HG03196 (cell line): Measurements from ENCODE around the gene FYN.

Experiments
- ATAC-seq: cut with Tn5 transposase; IDR thresholded peaks from one replicate; pipeline ENCODE4 v1.9.1; 2021; ENCODE audit not compliant: unreplicated experiment

The FYN gene

DNA sequence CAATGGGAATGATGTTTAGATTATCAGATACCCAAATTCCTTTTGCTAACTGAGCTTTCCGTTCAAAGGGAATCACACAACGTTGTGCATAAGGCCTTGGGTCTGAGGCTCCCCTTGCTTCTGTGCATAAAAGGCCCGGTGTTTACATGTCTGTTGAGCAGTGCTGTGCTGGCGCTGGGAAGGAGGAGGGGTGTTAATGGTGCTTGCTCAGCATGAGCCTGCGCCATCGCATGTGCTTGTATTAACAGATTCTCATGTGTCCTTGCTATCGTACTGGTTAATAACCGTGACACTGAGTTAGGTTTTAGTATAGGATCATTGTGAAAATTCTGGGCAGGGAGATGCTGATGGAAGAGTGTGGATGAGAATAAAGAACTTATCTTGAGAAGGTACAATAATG, 205.3 kb downstream of the FYN start:
- ATAC-seq, result no peak

DNA sequence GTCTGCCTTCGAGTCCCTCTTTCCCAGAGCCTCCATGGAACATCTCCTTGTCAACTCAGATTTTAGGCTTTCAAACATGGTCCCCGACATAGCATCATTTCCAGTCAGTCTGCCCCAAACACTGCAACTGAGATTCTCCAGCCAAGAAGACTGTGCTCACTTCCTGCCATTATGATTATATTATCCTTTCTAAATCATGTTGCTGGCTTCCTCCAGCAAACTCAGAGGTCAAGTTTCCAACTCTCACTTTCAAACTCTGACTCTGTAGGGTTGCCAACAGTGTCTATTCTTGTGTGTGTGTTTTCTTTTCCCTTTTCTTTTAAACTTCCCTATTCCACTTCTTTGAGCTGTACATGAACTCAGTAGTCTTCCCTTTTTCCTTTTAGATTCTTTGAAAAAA, 206.4 kb downstream of the FYN start:
- no peak for ATAC-seq

DNA sequence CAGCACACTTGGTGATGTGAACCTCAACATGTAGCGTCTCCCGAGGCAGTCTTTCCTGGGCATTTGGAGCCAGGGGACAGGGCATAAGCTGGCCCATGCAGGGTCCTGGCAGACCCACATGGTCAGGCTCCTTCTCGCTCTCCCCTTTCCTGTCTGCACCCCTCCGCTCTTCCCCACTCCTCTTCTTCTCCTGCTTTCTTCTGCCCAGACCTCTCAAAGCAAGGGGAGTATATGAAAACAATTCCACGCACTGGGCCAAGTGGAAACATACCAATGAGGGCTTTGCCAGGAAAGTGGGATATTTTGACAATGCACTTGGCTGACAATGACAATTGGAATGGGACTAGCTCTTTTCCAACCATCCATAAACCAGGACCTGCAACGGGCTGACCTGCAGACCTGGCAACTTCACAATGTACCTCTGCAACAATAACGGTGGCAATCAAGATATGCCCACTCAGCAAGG, 208.7 kb downstream of the FYN start:
- ATAC-seq, result no peak

DNA sequence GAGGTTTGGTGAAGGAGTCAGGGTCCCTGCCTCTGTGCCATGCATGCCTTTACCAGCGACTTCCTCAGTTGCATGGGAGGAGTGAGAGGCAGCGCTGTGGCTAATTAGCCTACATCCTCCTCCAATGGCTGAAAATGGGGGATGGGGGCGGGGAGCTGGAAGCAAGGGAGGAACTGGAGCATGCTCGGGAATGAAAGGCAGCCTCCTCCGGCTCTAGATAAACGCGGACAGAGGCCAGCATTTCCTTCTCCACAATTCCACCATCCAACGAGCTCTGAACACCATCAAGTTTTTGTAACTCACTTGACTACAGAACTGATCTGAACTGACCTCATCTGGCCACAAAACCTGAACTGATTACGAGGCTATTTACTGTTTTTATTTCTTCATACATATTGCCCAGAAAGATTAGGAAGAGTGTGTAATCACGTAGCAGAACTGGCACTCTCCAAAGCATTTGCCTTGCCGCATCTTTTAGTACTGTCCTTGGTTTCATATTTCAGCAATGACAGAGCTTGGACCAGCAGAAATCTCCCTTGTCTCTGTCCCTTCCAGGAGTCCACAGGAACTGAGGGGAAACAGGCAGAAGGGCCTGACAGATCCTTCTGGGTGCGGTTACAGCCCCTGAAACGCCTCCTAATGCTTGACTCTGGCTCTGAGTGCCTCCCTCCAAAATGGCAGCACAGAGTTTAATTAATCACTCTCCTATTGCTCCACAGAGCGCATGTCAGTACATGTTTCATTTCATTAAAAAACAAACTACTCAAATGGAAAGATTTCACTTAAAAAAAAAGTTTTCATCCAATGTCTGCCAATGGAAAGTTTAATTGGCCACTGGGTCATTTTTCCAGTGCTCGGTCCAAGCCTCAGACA, 209.3 kb downstream of the FYN start:
- no peak for ATAC-seq

DNA sequence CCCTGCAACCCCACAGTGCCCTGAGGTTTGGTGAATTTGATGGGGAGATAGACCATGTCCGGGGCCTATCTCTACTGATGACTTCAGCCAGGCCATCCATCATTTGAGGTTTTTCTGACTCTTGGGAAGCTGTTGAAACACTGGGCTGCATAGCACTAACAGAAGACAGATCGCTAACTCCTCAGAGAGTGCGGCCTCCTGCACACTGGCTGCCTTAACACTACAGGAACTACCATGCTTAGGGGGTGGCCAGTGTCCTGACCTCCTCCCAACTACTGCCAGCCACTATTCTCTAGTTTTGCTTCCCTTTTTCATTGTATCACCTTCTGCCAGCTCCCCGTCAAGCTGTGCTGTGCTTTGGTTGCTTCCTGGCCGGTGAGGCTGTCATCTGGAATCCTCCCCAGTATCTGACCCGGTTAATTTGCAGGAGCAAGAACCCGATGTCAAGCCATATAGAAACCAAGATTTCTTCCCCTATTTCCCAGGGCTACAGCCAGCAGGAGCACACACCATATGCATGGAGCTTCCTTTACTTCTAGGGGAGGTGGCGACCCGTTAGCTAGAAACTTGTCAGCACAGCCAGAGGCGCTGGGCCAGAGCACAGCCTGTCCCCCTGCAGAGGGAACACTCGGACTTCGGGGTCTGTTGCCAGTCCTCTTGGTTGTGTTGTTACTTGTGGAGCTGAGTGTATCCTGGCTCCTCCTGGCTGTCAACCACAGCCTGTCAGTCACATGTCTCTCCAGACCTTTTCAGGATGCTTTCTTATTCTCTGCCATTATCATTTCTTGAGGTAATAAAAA, 210.3 kb downstream of the FYN start:
- ATAC-seq, result no peak

DNA sequence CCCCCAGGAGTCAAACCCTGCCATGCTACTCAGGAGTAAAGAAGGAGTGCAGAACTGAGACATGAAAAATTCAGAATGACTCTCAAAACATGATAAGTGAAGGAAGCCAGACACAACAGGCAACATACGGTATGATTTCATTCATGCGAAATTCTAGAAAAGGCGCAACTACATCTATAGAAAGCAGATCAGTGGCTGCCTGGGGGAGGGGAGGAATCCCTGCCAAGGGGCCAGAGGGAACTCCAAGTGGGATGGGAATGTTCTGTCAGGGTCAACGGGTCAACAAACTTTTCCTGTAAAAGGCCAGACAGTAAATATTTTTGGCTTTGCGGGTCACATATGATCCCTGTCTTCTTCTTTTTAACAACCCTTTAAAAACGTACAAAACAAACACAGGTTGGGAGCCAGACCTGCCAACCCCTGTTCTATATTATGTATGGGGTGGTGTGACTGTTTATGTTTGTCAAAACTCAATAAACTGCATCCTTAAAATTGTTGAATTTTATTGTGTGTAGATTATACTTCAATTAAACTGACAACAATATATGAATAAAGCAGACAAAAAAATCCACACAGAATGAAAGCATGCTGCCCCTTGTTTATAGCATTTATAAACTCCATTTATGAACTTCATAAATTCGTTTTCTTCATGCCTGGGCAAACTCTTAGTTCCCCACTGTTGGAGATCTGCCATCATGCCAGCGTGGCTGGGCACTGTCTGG, 211.0 kb downstream of the FYN start:
- no peak for ATAC-seq

DNA sequence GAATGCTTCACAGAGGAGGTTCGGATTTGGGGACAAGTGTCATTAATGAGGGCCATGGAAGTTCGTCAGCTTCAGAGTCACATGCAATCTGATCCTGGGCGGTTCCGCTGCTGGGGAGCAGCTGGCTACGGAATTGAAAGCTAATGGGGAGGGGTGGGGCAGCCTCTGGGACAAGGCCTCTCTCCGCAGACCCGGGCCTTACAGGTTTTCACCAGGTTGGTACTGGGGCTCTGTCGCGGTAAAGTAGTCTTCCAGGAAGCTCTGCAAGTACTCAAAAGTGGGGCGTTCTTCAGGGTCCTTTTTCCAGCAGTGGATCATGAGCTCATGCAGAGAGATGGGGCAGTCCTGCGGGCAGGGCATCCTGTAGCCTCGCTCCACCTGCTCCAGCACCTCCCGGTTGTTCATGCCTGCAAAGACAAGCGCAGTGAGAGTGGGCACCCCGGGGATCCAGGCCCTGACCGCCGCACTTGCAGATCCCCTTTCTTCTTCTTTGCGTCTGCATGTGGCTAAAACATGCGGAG, 211.7 kb downstream of the FYN start:
- no peak for ATAC-seq

DNA sequence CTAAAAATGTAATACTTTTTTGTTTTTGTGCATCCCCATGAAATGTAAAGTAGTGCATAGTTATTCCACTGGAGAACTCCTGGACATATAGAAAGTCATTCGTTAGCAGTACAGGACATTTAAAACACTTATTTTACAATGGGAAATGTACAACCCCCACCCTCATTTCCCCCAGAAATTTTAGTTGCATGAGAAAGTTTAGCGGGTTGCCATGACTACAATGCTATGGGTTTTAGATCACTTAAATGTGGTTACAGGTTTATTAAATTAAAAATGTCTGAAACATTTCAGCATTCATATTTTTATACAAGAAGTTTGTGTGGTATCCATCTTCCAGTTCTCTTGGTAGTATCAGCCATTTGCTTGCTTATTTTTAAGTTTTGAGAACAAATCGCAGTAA, 212.7 kb downstream of the FYN start:
- no peak for ATAC-seq

DNA sequence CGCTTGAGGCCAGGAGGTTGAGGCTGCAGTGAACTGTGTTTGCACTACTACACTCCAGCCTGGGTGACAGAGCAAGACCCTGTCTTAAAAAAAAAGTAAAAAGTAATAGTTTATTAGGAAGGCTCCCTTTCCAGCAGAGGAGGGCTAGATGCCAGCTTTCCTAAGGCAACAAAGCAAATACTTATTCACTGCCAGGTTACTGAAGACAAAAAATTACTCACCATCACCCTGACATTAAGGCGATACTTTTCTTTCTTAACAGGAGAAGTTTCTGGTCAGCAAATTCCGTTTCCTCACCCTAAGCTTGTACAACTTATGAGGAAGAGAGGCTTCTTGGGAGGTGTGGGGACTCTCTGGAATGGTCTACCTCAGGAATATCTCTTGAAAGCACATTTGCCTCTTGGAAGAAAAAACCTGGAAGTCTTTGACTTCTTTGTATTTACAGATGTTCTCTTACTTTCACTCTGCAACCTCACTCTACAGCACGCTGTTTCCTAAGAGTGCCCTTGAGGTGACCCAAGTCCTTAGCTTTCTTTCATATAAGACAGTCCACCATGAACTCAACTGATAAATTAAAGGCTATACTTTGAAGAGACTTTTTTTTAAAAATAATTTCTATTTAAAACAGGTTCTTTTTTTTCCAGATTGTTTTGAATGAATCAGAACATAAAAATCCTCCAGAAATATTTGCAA, 214.6 kb downstream of the FYN start:
- no peak for ATAC-seq

DNA sequence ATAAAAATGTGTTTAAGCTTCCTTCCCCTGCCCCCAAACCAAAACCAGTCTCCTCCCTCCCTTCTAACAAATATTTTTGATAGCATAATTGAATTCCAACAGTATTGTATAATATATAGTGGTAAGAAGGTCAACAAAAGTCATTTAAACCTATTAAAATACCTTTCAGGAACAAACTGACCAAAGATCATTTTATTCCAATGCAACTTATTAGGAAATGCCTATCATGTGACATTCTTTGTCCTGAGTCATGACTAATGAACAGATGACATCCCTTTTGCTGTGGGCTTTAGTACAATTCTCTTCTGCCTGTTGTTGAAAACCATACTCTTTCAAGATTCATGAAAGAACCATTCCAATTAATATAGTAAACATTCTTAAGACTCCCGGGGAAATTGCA, 216.1 kb downstream of the FYN start:
- no peak for ATAC-seq

DNA sequence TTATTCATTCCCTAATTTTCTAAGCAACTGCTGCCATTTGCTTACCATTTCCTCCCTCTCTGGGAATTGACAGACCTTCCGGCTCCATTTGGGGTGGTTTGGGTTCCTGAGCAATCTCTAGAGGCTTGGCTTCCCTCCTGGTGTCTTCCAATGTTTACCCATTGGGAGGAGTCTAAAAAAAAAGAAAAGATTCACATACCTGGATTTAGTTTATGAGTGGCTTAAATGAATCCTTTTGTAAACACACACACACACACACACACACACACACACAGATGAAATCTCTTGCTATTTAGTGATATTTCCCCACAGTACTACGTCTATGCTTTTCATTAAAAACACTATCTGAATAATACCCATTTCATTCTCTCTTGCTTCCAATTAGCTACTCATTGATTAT, 219.3 kb downstream of the FYN start:
- no peak for ATAC-seq

DNA sequence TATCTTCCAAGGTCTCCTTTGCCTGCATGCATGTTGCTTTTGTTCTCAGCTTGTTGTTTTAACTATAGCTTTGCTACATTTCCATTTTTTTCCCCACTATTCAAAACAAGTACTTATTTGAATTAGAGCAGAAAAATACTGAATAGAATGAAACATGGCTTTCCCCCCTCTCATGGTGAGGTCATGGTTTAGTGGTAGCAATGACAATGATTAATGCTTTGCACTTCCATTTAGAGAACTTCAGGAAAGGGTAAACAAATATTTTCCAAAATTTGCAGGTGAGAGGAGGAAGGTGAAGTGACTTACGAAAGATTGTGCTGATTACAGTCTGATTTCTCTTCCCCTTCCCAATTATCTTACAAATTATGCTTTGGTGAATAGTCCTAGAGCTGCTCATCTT, 219.8 kb downstream of the FYN start:
- ATAC-seq, result no peak

DNA sequence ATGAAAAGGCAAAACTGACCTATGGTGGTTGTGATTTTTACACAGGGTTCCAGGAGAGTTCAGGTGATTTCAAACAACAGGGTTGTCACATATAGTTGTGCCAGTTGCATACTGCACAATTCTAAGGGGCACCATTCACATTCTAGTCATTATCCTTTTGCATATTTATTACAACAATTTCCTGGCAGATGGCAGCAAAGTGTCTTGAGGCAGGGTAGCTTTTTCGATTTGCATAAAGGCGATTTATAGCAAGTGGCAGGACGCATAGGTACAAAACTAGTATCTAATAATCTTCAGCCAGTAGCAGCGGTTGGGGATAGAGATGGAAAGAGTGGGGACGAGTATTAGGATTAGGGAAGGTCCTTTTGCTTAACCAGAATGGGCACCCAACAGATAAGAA, 221.1 kb downstream of the FYN start:
- no peak for ATAC-seq

DNA sequence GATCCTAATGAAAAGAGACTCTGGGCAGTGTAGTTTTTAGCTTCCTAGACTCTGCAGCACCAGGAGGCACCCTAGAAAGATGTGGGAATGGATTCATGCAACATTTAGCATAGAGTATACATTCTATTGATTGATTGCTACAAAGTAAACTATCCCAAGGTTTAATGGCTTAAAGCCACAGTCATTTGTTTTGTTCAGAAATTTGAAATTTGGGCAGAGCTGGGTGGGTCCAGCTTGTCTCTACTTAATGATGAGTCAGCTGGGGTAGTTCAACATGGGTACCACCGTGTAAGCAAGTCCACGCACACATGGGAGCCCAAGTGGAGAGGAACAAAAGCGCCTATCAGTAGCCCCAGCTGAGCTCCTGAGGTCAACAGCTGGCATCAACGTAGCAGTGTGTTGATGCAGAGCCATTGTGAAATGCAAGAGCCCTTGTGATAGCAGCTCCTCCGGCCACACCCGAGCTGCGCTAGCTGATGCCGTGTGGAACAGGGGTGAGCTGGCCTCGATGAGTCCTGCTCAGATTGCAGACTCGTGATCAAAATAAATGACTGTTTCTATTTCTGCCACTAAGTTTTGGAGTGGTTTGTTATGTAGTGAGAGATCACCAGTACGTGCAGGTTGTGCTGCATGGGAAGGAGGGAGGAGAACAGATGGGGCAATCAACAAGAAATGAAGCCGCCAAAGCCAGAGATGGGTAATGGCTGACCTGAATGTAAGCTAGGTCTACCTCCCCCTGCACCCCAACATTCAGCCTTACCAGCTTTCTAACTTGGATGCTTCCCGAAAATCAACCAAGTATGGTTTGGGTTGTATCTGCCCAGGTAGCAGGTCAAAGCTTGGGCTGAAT, 221.8 kb downstream of the FYN start:
- no peak for ATAC-seq

DNA sequence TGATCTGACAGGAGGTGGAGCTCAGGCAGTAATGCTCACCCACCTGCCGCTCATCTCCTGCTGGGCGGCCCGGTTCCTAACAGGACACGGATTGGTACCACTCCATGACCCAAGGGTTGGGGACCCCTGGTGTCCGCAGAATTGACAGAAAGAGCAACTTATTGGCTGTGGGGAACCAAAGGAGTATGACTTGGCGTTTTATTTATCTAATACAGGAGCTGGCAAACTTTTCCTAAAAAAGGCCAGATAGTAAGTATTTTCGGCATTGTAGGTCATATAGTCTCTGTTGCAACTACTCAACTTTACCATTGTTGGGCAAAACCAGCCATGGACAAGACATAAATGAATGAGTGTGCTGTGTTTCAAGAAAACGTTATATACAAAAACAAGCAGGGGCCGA, 223.2 kb downstream of the FYN start:
- no peak for ATAC-seq

DNA sequence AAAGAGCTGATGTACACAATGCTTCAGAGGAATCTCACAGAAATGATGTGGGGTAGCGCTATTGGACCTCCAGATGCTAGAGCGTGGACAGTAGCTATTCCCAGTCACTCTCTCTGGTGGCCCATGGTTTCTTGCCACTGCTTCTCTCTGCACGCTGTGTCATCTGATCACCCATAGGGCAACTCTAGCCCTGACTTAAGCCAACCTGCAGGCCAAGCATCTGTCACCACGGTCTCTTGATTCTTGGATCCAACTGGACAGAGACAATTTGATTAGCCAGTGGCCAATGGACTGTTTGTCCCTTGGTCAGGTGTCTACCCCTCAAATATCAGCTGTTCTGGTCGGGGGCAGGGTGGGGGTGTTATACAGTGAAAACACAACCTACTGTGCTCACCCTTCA, 225.2 kb downstream of the FYN start:
- no peak for ATAC-seq

DNA sequence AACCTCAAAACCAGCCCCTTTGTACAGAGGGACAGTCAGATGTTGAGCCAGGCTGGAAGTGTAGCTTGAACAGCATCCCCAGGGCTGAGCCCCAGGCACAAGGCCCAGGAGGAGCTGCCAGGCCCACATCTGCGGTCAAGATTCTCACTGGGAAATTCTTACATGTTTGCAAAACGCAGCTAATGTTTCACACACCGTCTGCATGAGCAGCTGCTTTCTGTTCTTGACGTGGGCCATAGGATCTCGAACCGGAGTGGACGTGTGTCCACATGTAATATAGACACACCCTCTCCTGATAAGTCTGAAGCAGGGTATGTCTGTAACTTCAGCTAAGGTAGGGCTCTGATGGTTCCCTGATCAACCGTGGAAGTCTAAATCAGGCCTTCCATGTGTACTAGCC, 226.3 kb downstream of the FYN start:
- ATAC-seq, result no peak

DNA sequence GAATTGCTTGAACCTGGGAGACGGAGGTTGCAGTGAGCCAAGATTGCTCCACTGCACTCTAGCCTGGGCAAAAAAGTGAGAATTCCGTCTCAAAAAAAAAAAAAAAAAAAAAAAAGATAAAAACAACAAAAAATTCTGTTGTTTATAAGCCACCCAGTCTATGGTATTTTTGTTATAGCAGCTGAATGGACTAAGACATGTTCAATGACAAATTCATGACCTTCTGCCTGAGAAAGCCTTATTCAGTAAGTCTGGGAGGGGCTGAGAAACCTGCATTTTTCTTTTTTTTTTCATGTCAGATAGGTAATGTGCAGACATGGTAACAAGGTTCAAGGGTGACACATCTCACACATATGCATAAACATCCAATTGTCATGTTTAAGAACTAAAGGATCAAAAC, 227.2 kb downstream of the FYN start:
- ATAC-seq, result no peak

DNA sequence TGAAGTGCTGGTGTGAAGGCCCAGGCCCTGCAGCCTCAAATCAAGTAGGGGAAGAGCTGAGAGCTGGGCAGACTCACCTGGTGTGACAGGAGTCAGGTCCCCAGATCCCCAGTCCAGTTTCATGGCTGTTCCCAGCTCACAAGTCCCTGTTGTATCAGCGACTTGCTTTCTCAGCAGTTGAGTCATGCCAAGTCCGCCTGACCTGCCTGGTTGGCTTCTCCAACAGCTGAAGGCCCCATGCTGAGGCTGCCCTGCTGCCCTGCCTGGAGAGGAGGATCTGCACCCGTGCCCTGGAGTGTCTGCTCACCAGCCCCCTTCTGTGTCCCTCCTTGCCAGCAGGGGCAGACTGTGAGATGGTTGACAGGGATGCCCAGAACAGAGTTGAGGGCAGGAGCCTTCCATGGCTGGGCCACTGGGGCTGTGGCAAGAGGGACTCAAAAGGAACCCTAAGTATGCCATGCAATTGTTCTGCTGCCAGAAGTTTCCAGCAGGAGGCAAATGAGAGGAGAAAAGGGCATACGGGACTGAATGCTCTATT, 228.3 kb downstream of the FYN start:
- no peak for ATAC-seq
